NCI-H774 (cell line): ENCODE measurements around the gene BMP2K.
A peak's percentile ranks its signal among the peaks of the same experiment; 100 is the strongest.
"Not testable (repeated sequence)": the region's sequence is repeated elsewhere in the genome, so short reads cannot be mapped to it uniquely, and the experiment has no call there.

ENCODE experiments used
- DNase-seq: peaks from one replicate; lab custom pipeline; 2025; lab: John Stamatoyannopoulos, UW

BMP2K gene

DNA sequence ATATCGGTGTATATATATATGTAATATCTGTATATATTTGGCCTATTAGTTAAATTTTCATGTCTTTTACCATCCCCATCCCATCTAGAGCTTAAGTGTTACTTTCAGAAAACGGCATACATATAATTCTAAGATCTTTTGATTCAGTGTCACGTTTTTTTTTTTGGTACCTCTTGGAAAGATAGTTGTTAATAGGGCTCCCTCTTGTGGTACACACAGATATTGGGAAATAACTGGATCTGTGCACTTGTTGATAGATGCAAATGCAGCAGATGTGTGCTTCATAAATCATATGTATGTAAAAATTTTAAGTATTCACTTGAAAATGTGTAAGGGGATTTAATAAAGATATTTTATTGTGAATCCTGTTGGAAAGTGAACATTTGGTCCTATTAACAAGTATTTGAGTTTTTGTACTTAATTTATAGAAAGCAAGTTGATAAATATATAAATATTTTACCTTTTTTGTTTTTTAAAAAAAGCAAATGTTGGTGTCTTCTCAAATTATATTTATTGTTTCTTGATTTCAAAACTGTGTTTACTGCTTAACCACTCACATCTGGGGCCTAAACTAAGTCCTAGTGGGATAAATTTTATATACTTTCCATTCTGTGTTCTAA is 88.4 kb downstream of the BMP2K start:
- peak; percentile 65 for DNase-seq

DNA sequence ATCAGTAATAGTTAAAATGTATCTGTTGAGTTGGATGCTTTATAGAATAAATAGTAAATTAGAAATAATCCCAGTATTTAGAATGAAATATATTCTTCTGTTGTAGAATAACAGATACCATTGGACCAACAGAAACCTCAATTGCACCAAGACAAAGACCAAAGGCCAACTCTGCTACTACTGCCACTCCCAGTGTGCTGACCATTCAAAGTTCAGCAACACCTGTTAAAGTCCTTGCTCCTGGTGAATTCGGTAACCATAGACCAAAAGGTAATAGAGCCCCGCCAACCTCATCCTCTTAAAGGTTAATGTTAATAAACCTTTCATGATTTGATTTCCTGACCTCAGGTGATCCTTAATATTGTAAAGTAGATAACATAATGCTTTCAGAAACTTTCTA is 89.3 kb downstream of the BMP2K start:
- no peak for DNase-seq

DNA sequence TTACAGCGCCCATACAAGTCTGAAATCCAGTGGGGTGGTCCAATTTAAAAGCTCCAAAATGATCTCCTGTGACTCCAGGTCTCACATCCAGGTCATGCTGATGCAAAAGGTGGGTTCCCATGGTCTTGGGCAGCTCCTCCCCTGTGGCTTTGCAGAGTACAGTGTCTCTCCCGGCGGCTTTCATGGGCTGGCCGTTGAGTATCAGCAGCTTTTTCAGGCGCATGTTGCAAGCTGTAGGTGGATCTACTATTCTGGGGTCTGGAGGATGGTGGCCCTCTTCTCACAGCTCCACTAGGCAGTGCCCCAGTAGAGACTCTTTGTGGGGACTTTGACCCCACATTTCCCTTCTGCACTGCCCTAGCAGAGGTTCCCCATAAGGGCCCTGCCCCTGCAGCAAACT is 92.6 kb downstream of the BMP2K start:
- not testable (repeated sequence) for DNase-seq

DNA sequence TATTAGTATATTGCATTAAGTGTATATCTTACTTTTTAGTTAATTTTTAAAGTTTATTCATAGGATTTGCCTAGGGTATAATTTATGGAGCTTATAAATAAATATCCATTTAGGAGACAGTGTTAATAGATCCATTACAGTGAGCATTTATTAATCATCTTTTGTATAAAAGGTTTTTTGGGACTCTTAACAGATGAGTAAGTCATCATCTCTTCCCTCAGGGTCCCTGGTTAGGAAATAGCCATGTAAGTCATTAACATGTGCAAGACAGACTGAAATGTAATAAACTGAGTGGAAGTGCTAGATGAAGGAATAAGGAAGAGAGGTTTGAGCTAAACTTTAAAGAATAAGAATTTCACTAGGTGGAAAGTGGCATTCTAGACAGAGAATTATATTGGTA is 93.9 kb downstream of the BMP2K start:
- DNase-seq, result no peak

DNA sequence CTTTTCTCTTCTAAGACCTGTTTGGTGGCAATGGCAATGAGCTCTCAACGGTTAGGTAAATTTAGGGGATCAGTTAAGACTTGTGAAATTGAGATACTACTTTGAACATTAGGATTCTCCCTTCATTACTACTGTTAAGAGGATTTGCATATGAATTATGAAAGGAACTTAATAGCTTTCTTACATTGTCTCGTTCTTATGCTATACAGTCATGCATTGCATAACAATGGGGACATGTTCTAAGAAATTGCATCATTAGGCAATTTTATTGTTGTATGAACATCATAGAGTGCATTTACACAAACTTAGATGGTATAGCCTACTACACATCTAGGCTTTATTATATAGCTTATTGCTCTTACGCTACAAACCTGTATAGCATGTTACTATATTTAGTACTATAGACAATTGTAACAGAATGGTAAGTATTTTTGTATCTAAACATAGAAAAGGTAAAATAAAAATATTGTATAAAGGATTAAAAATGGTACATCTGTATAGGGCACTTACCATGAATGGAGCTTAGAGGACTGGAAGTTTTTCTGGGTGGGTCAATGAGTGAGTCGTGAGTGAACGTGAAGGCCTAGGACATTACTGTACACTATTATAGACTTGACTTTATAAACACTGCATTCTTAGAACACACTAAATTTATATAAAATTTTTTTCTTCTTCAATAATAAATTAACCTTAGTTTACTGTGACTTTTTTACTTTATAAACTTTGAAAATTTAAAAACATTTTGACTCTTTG is 100.6 kb downstream of the BMP2K start:
- no peak for DNase-seq

DNA sequence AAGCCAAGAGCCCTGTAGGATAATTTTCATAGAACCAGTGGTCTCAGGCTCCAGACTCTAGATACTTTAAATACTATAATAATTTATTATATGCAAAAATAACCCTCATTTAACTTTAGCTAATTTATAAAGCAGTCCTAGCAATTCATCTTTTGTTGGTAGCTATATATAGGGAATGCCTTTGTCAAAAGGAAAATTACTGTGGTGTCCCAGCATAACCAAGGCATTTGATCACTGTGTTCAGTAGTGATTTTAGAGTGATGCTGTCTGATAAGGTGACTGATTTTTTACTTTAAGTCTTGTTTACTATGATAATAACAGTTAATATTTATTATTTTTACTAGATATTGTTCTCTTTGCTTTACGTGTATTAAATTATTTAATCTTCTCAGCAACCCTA is 101.9 kb downstream of the BMP2K start:
- DNase-seq, result no peak

DNA sequence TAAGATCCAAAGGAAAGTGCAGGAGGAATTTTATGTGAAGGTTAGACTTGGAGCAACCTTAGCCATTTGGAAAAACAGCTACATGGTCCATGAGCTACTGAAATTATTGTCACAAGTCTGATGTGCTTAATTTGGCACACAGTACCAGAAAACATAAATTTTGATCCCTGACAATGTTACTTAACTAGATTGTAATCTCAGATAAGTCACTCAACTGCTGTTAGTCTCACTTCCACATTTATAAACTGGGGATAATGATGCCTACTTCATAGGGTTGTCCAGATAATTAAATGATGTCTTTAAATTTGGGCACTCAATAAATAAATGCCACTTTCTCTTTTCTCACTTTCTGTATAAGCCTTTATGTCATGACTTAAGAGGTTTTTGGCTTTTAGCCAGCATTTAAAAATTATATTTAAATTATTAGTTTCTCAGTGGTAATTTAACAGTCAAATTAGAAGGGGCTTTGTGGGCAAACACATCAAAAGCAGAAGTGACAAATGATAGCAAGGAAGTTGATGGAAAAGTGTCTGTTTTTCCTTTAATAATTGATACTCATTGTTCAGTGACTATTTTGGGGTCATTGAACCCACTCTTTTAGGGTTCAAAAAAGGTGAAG is 104.8 kb downstream of the BMP2K start:
- DNase-seq, result no peak

DNA sequence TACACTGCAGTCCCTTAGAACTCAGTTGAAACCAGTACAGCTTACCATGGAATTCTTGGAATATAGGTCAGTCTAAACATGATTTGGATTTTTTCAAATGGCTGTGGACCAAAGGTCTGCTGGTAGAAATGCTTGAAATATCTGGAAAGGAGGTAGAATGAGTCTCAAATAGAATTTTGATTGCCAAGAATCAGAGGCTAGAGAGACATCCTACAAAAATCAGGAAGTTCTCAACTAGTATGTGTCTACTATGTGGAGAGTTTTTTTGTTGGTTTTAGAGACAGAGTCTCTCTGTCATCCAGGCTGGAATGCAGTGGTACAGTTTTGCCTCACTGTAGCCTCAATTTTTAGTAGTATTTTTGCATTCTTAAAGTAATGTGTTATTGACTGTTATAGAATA is 109.4 kb downstream of the BMP2K start:
- no peak for DNase-seq

DNA sequence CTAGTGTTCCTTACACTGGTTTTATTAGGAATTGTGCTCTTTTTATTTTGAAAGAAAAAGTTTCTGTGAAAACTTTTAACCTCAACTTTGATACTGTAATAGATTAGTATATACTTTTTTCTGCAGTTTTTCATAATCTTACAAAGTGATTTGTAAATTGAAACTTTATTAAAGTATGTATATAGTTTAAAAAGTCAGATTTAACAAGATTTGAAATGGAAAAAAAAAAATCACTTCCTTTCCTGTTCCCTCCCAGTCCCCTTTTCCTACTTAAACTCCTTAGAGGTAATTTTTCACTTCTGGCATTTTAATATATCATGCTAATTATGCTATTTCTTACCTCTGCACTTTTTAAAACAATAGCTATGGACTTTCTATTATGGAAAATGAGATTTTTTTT is 113.8 kb downstream of the BMP2K start:
- no peak for DNase-seq

DNA sequence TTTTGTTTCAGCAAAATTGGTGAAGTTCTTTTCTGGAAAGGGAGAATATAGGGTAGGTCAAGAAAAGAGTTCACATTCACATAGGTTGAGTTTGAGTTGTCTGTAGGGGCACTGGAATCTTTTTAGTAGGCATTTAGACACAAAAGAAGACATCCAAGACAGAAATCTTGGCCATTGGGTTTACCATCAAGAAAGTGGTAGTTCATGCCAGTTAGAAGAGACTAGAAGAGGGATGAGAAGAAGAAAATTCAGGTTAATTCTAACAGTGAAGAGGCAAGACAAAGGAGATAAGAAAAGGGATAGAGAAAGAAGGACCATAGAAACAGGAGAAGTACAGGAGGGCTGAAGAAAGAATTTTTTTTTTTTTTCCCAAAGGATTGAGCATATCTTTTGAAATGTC is 123.2 kb downstream of the BMP2K start:
- DNase-seq, result no peak

DNA sequence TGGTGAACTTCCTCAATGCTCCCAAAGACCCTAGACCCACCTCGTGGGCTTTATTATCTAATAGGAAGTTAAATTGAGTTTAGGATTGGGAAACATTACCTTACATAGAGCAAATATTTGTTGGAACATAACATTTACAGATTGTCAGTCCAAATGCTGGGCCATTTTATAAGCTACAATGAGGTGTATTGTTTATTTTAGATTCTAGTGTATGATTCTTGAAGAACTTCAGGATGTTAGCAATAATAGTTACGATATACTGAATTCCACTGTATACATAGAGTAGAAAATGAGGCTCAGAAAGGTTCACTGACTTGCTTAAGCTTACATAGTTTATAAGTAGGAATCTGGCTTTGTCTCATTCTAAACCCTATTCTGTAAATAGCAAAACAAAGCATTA is 125.7 kb downstream of the BMP2K start:
- no peak for DNase-seq

DNA sequence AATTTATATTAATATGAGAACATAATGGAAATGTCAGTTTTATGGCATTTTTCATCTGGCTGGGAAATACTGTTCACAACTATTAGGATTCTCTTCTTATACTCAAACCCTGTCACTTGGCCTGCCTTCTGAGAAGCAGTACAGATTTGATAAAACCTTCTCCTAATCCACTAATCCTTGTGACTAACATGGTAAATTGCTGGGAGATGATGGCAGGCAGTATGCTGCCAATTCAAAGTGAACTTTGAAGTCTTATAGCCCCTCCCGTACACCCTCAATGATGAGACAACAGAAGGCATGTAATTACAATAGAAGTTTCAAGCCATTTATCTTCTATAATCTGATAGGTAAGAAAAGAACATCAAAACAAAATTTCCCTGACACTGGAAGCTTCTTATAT is 126.1 kb downstream of the BMP2K start:
- no peak for DNase-seq

DNA sequence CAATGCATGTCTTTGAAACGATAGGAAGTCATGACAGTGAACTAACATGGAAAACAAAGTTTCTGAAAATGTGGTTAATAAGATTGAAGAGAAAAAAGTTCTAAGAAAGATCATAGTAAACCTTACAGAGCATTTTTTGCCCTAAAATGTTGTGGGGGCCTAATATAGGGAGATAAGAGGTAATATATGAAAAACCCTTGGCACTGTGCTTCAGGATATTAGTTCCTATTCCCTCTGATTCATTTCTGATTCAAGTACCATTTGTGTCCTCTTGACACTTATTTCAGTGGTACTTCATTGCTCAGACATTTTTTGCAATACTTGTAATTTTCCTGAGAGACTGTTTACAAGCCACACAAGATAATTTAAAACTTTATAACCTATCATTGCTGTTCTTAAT is 128.0 kb downstream of the BMP2K start:
- DNase-seq, result no peak

DNA sequence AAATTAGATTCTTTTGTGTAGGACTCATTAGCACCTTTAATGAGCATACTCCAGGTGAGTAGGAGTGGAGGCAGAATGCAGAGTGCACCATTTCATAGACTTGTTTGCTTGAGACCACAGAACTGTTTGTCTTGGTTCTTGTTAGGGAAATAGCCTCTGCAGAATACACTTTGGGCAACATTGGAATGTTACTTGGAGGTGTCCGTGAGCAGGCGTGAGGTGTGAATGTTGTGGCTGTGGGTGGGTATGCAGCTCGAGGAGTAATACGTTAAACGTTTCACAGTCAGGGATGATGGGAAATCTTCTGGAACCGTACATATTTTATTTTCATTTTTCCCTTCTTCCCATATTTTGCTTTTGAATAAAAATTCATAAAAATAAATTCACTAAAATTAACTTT is 131.5 kb downstream of the BMP2K start:
- DNase-seq, result no peak

DNA sequence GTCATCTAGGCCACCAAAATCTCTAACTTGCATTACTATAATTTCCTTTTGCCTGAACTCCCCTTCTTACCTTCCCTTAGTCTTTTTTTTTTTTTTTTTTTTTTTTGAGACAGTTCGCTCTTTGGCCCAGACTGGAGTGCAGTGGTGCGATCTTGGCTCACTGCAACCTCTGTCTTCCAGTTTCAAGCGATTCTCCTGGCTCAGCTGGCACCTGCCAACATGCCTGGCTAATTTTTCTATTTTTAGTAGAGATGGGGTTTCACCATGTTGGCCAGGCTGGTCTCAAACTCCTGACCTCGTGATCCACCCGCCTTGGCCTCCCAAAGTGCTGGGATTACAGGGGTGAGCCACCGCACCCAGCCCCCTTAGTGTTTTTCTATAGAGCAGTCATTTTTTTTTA is 132.8 kb downstream of the BMP2K start:
- DNase-seq, result not testable (repeated sequence)

DNA sequence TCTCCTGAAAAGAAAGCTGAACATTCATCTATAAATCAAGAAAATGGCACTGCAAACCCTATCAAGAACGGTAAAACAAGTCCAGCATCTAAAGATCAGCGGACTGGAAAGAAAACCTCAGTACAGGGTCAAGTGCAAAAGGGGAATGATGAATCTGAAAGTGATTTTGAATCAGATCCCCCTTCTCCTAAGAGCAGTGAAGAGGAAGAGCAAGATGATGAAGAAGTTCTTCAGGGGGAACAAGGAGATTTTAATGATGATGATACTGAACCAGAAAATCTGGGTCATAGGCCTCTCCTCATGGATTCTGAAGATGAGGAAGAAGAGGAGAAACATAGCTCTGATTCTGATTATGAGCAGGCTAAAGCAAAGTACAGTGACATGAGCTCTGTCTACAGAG is 134.5 kb downstream of the BMP2K start:
- no peak for DNase-seq

DNA sequence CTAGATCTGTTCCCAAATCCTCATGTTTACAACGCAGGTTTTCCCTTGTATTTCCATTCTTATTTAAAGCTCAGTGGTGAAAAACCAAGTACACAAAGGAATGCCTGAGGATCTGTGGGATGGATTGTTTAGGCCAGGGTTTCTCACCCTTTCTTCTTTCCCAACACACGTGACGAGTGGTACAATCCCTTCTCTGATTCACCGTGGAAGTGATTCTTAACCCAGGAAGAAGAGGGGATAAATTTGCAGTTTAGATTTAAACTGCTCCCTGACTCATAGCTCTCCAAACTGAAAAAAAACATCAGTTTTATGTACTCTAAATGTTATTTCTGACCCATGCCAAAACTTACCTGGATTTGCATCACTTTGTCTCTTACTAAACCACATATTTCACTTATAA is 146.1 kb downstream of the BMP2K start:
- DNase-seq, result no peak

DNA sequence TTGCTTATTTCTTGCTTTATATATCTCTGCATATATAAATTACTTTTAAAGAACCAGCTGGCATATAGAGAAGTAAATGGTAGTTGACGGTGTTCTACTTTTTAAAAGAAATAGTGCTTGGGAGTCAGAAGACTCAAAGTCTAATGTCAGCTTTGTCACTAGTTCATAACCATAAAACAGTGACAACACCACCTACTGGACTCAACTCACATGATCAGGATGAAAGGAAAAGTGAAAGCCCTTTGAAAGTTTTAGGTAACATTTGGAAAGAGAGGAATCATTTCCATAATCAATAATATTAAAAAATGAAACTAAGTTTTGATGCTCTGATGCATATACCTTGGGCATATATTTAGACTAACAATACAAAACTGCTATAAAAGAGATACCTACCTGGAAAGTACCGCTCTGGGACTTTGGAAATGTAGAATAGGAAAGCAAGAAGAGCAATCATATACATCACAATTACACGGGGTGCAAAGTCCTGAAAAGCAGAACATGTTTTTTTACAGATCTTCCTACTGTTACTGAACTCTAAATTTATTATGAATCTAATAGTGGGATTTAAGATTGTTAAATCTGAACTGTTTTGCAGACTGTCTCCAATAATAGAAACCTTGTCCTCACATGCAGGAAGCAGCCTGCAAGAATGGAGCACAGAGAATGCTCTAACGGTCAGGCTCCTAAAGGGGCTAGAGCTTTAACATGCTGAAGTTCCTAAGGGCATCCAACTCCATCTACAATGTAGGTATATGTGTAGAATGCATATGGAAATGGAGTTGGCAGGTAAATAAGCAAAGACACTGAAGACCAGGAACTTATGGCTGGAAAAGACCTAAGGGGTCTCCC is 147.5 kb downstream of the BMP2K start:
- DNase-seq, result no peak

DNA sequence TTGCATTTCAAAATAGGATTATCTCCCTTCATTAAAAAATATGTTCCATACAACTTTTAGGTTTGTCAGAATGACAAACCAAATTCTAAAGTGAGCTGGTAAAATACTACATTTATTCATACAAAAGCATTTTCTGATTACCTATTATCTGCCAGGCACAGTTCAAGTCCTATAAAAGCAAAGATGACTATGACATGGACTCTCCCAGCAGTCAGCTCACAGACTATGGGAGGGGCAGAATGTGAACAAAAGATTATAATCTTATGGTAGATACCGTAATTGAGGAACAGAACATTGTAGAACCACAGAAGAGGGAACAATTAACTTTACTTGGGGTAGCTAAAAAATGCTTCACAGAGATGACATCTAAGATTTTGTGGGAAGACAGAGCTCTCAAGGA is 150.7 kb downstream of the BMP2K start:
- no peak for DNase-seq

DNA sequence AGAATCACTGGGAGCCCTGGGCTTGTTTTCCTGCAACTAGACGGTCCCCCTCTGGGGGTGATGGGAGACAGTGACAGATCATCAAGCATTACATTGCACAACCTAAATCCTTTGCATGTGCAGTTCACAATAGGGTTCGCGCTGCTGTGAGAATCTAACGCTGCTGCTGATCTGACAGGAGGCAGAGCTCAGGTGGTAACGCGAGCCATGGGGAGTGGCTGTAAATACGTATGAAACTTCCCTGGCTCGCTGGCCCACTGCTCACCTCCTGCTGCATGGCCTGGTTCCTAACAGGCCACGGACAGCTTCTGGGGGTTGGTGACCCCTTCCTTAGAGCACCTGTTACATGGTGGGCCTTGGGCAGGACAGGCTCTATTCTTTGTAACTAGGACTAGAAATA is 152.7 kb downstream of the BMP2K start:
- DNase-seq, result no peak

DNA sequence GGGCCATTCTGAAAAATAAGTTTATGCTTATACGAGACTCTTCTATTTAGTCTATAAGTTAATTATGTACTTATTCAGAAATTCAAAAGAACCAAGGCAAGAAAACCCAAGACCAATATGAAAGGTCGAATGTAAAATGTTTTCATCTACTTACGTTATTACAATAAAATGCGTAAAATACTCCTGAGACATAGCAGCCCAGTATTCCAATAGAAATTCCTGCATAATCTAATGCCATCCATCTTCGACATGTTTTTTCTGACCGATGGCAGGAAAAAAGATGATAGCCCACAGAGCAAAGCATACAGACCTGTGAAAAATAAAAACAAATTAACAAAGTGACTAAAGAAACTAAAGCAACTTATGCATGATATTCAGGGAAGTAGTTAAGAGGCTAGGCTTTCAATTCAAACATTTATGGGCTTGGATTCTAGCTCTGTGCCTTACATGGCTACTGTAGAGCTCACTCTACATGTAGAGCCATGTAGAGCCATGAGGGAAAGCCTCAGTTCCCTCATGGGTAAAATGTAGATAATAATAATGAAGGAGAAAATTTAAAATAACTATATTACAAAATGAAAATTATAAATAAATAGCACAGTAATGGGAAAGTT is 154.0 kb downstream of the BMP2K start:
- no peak for DNase-seq

DNA sequence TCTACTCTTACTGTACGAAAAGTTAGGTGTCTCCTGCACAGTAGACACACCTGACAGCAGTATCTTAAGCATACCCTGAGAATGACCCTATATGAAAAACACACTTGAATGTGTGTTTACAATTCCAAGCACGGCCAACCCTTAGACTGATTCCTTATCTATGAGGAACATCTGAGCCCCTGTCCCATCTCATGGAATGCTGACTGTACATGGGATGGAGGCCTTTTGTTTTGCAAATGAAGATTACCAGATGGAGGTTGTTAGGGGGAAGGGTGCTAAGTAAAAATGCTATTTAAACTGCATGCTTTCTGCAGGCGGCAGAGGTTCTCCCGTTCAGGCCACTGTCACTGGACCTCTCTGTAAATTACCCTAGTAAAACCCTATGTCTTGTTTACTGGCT is 160.8 kb downstream of the BMP2K start:
- DNase-seq, result no peak
